WERI-Rb-1 (cell line): ENCODE data around the gene UBQLN4.

Source experiments
- DNase-seq: peaks from one replicate; pipeline ENCODE4 v3.0.0-alpha.2; 2020
- H3K27ac ChIP-seq: fragments of 250-450 bp; sonication (Bioruptor Pico); 2 replicates; pipeline ENCODE4 v1.5.1; 2020; ENCODE audit warnings: mild to moderate bottlenecking, moderate library complexity
- H3K27me3 ChIP-seq: fragments of 250-450 bp; sonication (Bioruptor Pico); 2 replicates; pipeline ENCODE4 v1.5.1; 2021; ENCODE audit warnings: mild to moderate bottlenecking, low read depth, moderate library complexity; ENCODE audit not compliant: insufficient read depth, severe bottlenecking
- H3K36me3 ChIP-seq: fragments of 250-450 bp; sonication (Bioruptor Pico); 2 replicates; pipeline ENCODE4 v1.5.1; 2020; ENCODE audit warnings: mild to moderate bottlenecking, moderate library complexity
- H3K4me3 ChIP-seq: 2 replicates; pipeline ENCODE4 v1.5.1; 2011; ENCODE audit warnings: low read depth, mild to moderate bottlenecking, control low read depth, low read length
- H3K9me3 ChIP-seq: fragments of 250-450 bp; sonication (Bioruptor Pico); 2 replicates; pipeline ENCODE4 v1.5.1; 2021; ENCODE audit warnings: mild to moderate bottlenecking, moderate library complexity; ENCODE audit not compliant: severe bottlenecking
- CTCF ChIP-seq: IDR thresholded peaks from 2 replicates; pipeline ENCODE4 v1.5.1; 2011; ENCODE audit warnings: low read depth, mild to moderate bottlenecking, control low read depth, inconsistent platforms, low read length

UBQLN4 gene

GRCh38 chr1:156070548-156070947 is 16.9 kb upstream of the UBQLN4 start:
- H3K27ac ChIP-seq: no peak overlapping the region
- DNase-seq: no peak
- no peaks in the 10 kb centered on the region for H3K9me3 ChIP-seq
- H3K4me3 ChIP-seq: no peak overlapping the region
- no peak for TF ChIP-seq CTCF
- H3K36me3 ChIP-seq: peaks cover 24% of the 10 kb centered on the region
- H3K27me3 ChIP-seq: no peaks in the 10 kb centered on the region

GRCh38 chr1:156069490-156070455 is 16.2 kb upstream of the UBQLN4 start:
- no peak overlapping the region for H3K4me3 ChIP-seq
- H3K27ac ChIP-seq: no peak overlapping the region
- H3K36me3 ChIP-seq: peaks cover 16% of the 10 kb centered on the region
- no peaks in the 10 kb centered on the region for H3K9me3 ChIP-seq
- no peak for DNase-seq
- H3K27me3 ChIP-seq: no peaks in the 10 kb centered on the region
- TF ChIP-seq CTCF: no peak

- H3K4me3 ChIP-seq: no peak overlapping the region
- no peak for DNase-seq
- H3K36me3 ChIP-seq: no peaks in the 10 kb centered on the region
- H3K27ac ChIP-seq: no peak overlapping the region
- H3K27me3 ChIP-seq: no peaks in the 10 kb centered on the region
- TF ChIP-seq CTCF: no peak
- H3K9me3 ChIP-seq: no peaks in the 10 kb centered on the region
Observed at GRCh38 chr1:156067262-156067661, 13.7 kb upstream of the UBQLN4 start.

- DNase-seq: no peak
- no peak for TF ChIP-seq CTCF
- Histone ChIP-seq H3K4me3 (no peak overlapping the region), H3K36me3 (no peaks in the 10 kb centered on the region), H3K9me3 (no peaks in the 10 kb centered on the region), H3K27me3 (no peaks in the 10 kb centered on the region), H3K27ac (no peak overlapping the region)
Observed at GRCh38 chr1:156065871-156066270, 12.3 kb upstream of the UBQLN4 start.

GRCh38 chr1:156065212-156065611 is 11.6 kb upstream of the UBQLN4 start:
- H3K36me3 ChIP-seq: no peaks in the 10 kb centered on the region
- no peak for TF ChIP-seq CTCF
- no peaks in the 10 kb centered on the region for H3K27me3 ChIP-seq
- no peaks in the 10 kb centered on the region for H3K9me3 ChIP-seq
- no peak overlapping the region for H3K4me3 ChIP-seq
- DNase-seq: no peak
- H3K27ac ChIP-seq: no peak overlapping the region
